Measurements from ENCODE around the gene ATP5MG.
A peak's percentile ranks its signal among the peaks of the same experiment; 100 is the strongest.
"Not testable (repeated sequence)": the region's sequence is repeated elsewhere in the genome, so short reads cannot be mapped to it uniquely, and the experiment has no call there.

Gene ATP5MG

DNA sequence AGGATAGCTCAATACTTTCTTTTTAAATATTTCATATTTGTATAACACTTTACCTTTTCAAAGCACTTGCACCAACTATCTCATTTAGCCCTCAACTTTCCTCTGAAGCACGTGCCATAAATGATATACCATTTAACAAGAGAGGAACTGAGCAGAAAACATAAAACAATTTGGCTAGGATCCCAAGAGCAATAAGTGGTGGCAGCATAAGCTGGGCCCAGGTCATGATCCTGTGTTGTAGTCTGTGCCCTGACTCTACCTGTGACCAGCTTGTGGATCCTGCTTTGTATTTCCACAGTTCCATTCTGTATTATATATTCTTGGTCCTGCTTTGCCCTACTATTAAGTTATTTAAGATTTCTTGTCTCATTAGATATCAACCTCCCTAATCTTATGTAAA, 11.5 kb downstream of the ATP5MG start:
- H3K27me3 ChIP-seq = no peaks in the 10 kb centered on the region
- no peak overlapping the region for H3K4me3 ChIP-seq (ENCODE audit: low read depth, low read length)
- TF ChIP-seq, protein P1, sequence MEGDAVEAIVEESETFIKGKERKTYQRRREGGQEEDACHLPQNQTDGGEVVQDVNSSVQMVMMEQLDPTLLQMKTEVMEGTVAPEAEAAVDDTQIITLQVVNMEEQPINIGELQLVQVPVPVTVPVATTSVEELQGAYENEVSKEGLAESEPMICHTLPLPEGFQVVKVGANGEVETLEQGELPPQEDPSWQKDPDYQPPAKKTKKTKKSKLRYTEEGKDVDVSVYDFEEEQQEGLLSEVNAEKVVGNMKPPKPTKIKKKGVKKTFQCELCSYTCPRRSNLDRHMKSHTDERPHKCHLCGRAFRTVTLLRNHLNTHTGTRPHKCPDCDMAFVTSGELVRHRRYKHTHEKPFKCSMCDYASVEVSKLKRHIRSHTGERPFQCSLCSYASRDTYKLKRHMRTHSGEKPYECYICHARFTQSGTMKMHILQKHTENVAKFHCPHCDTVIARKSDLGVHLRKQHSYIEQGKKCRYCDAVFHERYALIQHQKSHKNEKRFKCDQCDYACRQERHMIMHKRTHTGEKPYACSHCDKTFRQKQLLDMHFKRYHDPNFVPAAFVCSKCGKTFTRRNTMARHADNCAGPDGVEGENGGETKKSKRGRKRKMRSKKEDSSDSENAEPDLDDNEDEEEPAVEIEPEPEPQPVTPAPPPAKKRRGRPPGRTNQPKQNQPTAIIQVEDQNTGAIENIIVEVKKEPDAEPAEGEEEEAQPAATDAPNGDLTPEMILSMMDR (IDR thresholded peaks at IDR 0.05; ENCODE audit: low read depth, low read length) = no peak
- peaks cover 16% of the 10 kb centered on the region for H3K4me1 ChIP-seq
- H3K36me3 ChIP-seq = peaks cover 23% of the 10 kb centered on the region
- no peak for DNase-seq
- no peaks in the 10 kb centered on the region for H3K9me3 ChIP-seq

DNA sequence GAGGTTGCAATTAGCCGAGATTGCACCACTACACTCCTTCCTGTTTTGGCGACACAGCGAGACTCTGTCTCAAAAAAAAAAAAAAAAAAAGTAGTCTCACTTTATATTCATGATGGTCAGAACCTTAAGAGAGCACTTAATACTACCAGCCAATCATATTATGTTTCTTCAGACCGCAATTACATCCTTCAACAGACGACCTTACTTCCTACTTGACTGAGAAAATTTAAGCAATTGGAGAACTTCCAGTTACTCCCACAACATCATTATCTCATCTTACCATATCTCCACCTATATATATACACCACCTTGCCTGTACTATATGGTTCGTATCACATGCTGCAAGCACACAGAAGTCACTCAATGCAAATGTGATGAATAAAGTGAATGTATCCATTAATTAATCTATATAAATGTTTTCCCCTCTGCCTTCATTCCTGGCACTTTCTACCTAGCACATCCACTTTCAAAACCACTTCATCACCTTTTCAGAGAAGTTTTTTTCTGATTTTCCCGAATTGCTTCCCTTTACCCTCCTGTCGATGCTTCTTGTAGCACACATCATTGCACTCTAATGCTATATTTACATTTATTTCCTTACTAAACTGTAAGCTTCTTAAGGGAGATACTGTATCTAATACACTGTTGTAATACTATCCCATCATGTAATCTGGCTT, 13.8 kb downstream of the ATP5MG start:
- H3K4me3 ChIP-seq (ENCODE audit: low read depth, low read length) = peak overlapping the region; percentile 13; the same call in 1 of the 2 replicates
- H3K27me3 ChIP-seq = no peaks in the 10 kb centered on the region
- no peaks in the 10 kb centered on the region for H3K9me3 ChIP-seq
- TF ChIP-seq, protein P1 (IDR thresholded peaks at IDR 0.05; ENCODE audit: low read depth, low read length) = no peak
- H3K36me3 ChIP-seq = peaks cover 8% of the 10 kb centered on the region
- peaks cover 16% of the 10 kb centered on the region for H3K4me1 ChIP-seq
- no peak for DNase-seq

DNA sequence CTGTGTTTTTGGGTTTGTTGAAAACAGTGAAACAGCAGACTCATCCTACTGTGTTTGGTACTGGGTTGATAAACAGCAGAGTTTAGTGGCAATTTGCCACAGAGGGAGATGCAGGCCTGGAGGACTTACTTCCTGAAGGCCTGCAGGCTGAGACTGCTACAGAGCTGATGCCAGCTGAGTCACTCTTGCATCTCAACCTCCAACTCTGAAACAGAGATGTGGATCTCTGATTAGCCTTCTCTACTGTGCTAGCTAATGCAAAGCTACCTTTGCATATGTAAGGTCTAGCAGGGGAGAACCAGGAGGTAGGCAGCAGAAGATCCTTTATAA, 14.3 kb downstream of the ATP5MG start:
- H3K9me3 ChIP-seq = no peaks in the 10 kb centered on the region
- TF ChIP-seq, protein P1 (IDR thresholded peaks at IDR 0.05; ENCODE audit: low read depth, low read length) = no peak
- H3K27me3 ChIP-seq = no peaks in the 10 kb centered on the region
- peaks cover 16% of the 10 kb centered on the region for H3K4me1 ChIP-seq
- peak; percentile 91 for DNase-seq
- peaks cover 8% of the 10 kb centered on the region for H3K36me3 ChIP-seq
- H3K4me3 ChIP-seq (ENCODE audit: low read depth, low read length) = peak overlapping the region; percentile 13; the same call in 1 of the 2 replicates

DNA sequence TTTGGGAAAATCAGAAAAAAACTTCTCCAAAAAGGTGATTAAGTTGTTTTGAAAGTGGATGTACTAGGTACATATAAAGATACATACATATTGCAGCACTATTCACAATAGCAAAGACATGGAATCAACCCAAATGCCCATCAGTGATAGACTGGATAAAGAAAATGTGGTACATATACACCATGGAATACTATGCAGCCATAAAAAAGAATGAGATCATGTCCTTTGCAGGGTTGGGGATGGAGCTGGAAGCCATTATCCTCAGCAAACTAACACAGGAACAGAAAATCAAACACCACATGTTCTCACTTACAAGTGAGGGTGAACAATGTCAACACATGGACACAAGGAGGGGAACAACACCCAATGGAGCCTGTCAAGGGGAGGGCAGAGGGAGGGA, 15.5 kb downstream of the ATP5MG start:
- peaks cover 16% of the 10 kb centered on the region for H3K4me1 ChIP-seq

DNA sequence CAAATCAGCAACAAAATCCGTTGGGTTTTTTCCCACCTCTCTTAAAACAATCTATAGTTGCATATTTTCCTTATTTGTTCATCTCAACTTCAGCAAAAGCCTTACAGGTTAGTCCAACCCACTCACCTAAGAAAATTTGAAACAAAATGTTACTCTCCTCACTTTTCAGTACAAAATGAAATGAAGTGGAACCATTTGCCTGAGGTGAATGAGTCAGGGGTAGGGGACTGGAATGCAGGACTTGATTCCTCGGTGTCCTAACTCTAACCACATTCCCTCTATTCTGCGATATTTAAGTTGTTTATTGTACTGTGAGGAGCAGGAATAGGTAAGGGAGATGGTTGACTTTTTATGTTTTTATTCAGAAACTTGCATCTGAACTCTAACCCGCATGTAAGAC, 16.4 kb downstream of the ATP5MG start:
- Histone ChIP-seq H3K27me3 (no peaks in the 10 kb centered on the region), H3K9me3 (no peaks in the 10 kb centered on the region), H3K36me3 (peaks cover 5% of the 10 kb centered on the region; the same call in 1 of the 2 replicates), H3K4me3 (ENCODE audit: low read depth, low read length) (no peak overlapping the region), H3K4me1 (peaks cover 16% of the 10 kb centered on the region)
- no peak for DNase-seq
- TF ChIP-seq, protein P1 (IDR thresholded peaks at IDR 0.05; ENCODE audit: low read depth, low read length) = no peak

More for the DNA sequence above, 15.5 kb downstream of the ATP5MG start:
- not testable (repeated sequence) for DNase-seq; H3K27me3 ChIP-seq; H3K4me3 ChIP-seq (ENCODE audit: low read depth, low read length); H3K36me3 ChIP-seq; H3K9me3 ChIP-seq

DNA sequence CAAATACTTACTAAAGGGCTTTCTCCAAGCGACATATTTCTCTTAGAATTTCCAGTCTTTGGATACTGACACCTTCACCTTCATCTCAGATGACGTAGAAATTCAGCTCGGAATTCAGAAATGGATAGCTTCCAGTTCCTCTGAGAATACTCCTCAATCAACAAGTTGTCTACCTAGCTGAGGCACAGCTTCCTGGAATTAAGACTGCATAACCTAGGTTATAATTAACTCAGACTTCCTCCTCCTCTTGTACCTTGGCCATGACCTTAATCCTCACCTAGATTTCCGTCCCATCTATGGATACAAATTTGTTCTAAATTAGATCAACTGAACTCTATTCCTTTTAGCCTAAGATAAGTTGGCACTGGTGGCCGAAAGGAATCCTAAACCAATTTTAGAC, 17.4 kb downstream of the ATP5MG start:
- H3K4me1 ChIP-seq = peaks cover 16% of the 10 kb centered on the region
- H3K4me3 ChIP-seq (ENCODE audit: low read depth, low read length) = no peak overlapping the region
- no peak for DNase-seq
- no peaks in the 10 kb centered on the region for H3K27me3 ChIP-seq
- H3K9me3 ChIP-seq = no peaks in the 10 kb centered on the region
- TF ChIP-seq, protein P1 (IDR thresholded peaks at IDR 0.05; ENCODE audit: low read depth, low read length) = no peak
- peaks cover 5% of the 10 kb centered on the region; the same call in 1 of the 2 replicates for H3K36me3 ChIP-seq

Measured in BE2C (cell line).